Measurements from ENCODE around the gene AGA. TPM values are rescaled to one million over a fixed set of nuclear protein-coding genes. Genes with fewer than 3 reads are reported as not detected.

The AGA gene
- total and polyA plus RNA-seq, 2 of the 13 experiments (the other 11 are each of a cell fraction or from before 2014, with no cell fraction given), result 21.9 to 22.3 TPM

DNA sequence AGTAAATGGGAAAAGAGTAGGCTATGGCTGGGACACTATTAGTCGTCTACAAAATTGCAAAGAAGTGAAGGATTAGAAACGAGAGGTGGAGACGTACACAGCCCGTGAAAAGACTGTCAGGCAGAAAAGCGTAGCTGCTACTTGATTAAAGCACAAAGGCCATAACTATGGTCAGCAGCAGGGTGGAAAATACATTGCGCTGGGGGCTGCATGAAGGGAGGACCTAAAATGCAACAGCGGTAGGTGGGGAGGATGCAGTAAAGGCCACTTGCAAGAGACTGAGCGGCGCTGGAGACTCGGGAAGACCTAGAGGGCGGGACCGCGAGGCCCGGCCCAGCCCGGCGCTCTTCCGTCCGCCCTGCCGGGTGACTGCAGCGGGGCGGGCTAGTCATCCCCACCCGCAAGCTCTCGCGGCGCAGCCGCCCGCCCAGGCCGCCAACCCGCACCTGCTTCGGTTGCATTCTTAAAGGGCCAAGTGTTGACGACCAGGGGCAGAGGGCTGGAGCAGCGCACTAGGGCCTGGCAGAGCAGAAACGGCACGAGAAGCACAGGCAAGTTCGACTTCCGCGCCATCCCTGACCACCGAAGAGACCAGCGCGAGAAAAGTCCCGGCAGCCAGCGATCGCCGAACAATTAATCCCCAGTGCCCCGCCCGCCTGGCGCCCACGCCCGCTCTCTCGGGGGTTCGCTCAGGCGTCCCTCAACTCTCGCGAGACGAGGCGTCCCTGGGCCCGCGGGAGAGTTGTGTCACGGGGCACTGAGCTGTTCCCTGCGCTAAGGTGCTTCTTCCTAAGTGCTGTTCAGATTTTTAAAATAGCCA lies at the start of gene AGA (continued):
- TF ChIP-seq DR1 (CRISPR knock-in tag; IDR thresholded peaks at IDR 0.05), result peak; percentile 57
- TF ChIP-seq CAMTA2 (CRISPR knock-in tag; IDR thresholded peaks at IDR 0.05; ENCODE audit: borderline replicate concordance), result peak; percentile 57; the same call in 1 of the 2 replicates
- TF ChIP-seq ZBTB8A (CRISPR knock-in tag; IDR thresholded peaks at IDR 0.05; ENCODE audit: borderline replicate concordance, low read depth), result no peak
- TF ChIP-seq CBX1 (IDR thresholded peaks at IDR 0.05; ENCODE audit: low read depth), result no peak
- peak; percentile 63 for TF ChIP-seq ZNF430 (CRISPR knock-in tag; IDR thresholded peaks at IDR 0.05)
- TF ChIP-seq, protein P1, sequence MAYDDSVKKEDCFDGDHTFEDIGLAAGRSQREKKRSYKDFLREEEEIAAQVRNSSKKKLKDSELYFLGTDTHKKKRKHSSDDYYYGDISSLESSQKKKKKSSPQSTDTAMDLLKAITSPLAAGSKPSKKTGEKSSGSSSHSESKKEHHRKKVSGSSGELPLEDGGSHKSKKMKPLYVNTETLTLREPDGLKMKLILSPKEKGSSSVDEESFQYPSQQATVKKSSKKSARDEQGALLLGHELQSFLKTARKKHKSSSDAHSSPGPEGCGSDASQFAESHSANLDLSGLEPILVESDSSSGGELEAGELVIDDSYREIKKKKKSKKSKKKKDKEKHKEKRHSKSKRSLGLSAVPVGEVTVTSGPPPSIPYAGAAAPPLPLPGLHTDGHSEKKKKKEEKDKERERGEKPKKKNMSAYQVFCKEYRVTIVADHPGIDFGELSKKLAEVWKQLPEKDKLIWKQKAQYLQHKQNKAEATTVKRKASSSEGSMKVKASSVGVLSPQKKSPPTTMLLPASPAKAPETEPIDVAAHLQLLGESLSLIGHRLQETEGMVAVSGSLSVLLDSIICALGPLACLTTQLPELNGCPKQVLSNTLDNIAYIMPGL (CRISPR knock-in tag; IDR thresholded peaks at IDR 0.05; ENCODE audit: borderline replicate concordance in 1 of 2, low read depth in 1 of 2), result peak; percentile 52 to 88; a peak in 3 of 4 replicates
- TF ChIP-seq PPARG (CRISPR knock-in tag; conservative IDR thresholded peaks at IDR 0.05), result no peak
- peak; percentile 22; the same call in 1 of the 2 replicates for TF ChIP-seq MEF2D (CRISPR knock-in tag; IDR thresholded peaks at IDR 0.05)
- TF ChIP-seq POLR2AphosphoS5 (IDR thresholded peaks at IDR 0.05; ENCODE audit: low read depth, low read length), result peak; percentile 83
- TF ChIP-seq ZNF598 (CRISPR knock-in tag; IDR thresholded peaks at IDR 0.05; ENCODE audit: borderline replicate concordance), result peak; percentile 88; the same call in 1 of the 2 replicates
- 0 out of 2 replicates have a peak, but pooled peaks have one; percentile 58 for TF ChIP-seq ZNF343 (CRISPR knock-in tag; IDR thresholded peaks at IDR 0.05)
- no peak for TF ChIP-seq MYNN (CRISPR knock-in tag; IDR thresholded peaks at IDR 0.05; ENCODE audit: low read depth)
- TF ChIP-seq, protein P2, sequence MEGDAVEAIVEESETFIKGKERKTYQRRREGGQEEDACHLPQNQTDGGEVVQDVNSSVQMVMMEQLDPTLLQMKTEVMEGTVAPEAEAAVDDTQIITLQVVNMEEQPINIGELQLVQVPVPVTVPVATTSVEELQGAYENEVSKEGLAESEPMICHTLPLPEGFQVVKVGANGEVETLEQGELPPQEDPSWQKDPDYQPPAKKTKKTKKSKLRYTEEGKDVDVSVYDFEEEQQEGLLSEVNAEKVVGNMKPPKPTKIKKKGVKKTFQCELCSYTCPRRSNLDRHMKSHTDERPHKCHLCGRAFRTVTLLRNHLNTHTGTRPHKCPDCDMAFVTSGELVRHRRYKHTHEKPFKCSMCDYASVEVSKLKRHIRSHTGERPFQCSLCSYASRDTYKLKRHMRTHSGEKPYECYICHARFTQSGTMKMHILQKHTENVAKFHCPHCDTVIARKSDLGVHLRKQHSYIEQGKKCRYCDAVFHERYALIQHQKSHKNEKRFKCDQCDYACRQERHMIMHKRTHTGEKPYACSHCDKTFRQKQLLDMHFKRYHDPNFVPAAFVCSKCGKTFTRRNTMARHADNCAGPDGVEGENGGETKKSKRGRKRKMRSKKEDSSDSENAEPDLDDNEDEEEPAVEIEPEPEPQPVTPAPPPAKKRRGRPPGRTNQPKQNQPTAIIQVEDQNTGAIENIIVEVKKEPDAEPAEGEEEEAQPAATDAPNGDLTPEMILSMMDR (CRISPR knock-in tag; IDR thresholded peaks at IDR 0.05), result 0 out of 2 replicates have a peak, but pooled peaks have one; percentile 9
- no peak for TF ChIP-seq PCBP2 (optimal IDR thresholded peaks at IDR 0.05; ENCODE audit: low read depth, low read length, poor library complexity, severe bottlenecking)
- TF ChIP-seq ZNF772 (CRISPR knock-in tag; IDR thresholded peaks at IDR 0.05), result peak; percentile 81
- TF ChIP-seq ZKSCAN1 (IDR thresholded peaks at IDR 0.05; ENCODE audit: low read length), result 0 out of 2 replicates have a peak, but pooled peaks have one; percentile 9
- no peak for TF ChIP-seq ATF1 (CRISPR knock-in tag; IDR thresholded peaks at IDR 0.05)

Measured in HepG2 (cell line).